ENCODE results near the gene RETN. TPM values are rescaled to one million over a fixed set of nuclear protein-coding genes. Genes with fewer than 3 reads are reported as not detected.

RETN gene, protein sequence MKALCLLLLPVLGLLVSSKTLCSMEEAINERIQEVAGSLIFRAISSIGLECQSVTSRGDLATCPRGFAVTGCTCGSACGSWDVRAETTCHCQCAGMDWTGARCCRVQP
- not detected for total RNA-seq

DNA sequence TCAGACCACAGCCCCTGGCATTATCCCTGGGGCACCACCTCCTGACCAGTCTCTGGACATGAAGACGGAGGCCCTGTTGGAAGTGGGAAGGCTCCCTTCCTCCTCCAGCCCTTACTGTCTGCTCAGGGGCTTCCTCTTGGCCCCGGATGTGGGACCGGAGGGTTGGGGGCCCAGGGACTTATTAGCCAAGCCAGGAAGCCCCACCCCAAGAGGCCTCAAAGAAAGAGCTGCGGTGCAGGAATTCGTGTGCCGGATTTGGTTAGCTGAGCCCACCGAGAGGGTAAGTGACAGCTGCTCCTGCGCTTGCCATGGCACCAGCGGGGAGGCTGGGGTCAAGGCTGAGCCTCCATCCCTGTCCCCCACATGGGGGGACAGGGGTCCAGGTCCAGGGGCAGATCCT, at the start of gene RETN:
Gene RETN, plus strand, starts transcription at position 208 of the 400 bp plus-strand sequence. CDS start 278 bp downstream, outside the sequence.
- CTCF ChIA-PET = interaction anchor here (1.9 to 2.8 kb wide), 3 partner anchors 12 to 131 kb away, joined by 5 to 23 read pairs (median 11); partner anchors contain the start of gene TRAPPC5
- ATAC-seq (no peak), DNase-seq (no peak)
- Mint-ChIP-seq H3K4me3 (no peak within 1 kb of the TSS), H3K36me3 (no peaks in the 10 kb centered on the region), H3K9me3 (ENCODE audit: low read depth) (no peaks in the 10 kb centered on the region), H3K27me3 (peaks cover 23% of the 10 kb centered on the region), H3K4me1 (peaks cover 13% of the 10 kb centered on the region), H3K27ac (no peak within 1 kb of the TSS)

DNA sequence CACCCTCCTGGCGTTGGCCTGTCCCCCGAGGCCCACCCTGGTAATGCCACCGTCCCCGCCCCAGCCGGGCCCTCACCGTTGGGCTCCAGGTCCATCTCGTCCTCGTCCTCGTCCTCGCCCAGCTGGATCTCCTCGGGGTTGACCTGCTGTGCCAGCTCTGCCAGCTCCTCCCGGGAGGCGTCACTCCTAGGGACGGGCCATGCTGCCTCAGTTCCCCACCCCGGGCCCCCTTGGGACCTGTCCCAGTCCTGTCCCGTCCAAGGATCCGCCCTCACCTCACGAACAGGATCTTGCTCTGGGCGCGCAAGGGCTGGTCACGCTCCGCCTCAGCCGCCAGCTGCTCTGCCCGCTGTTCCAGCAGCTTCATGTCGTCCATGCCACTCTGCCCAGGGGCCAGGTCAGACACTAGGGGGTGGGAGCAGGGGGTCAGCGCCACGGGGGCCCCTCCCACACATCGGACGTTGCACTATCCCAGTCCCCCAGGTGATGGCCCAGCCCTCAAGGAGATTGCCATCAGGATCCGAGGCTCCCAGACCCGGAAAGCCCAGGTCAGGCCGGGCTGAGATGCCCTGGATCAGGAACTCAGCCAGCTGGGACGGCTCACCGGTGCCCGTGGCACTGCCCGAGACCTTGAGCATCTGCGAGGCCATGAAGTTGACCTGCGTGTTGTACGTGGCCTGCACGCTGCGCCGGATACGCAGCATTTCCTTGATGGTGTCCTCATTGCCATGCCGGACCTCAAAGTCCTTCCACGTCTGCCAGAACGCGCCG, 49.0 kb upstream of the RETN start:
- no peaks in the 10 kb centered on the region for H3K4me1 Mint-ChIP-seq
- no peaks in the 10 kb centered on the region for H3K27me3 Mint-ChIP-seq
- H3K9me3 Mint-ChIP-seq (ENCODE audit: low read depth) = no peaks in the 10 kb centered on the region
- H3K27ac Mint-ChIP-seq = no peak overlapping the region
- DNase-seq (no peak), ATAC-seq (no peak)
- CTCF ChIA-PET = no interaction called here
- H3K4me3 Mint-ChIP-seq = no peak overlapping the region
- peaks cover 6% of the 10 kb centered on the region for H3K36me3 Mint-ChIP-seq

DNA sequence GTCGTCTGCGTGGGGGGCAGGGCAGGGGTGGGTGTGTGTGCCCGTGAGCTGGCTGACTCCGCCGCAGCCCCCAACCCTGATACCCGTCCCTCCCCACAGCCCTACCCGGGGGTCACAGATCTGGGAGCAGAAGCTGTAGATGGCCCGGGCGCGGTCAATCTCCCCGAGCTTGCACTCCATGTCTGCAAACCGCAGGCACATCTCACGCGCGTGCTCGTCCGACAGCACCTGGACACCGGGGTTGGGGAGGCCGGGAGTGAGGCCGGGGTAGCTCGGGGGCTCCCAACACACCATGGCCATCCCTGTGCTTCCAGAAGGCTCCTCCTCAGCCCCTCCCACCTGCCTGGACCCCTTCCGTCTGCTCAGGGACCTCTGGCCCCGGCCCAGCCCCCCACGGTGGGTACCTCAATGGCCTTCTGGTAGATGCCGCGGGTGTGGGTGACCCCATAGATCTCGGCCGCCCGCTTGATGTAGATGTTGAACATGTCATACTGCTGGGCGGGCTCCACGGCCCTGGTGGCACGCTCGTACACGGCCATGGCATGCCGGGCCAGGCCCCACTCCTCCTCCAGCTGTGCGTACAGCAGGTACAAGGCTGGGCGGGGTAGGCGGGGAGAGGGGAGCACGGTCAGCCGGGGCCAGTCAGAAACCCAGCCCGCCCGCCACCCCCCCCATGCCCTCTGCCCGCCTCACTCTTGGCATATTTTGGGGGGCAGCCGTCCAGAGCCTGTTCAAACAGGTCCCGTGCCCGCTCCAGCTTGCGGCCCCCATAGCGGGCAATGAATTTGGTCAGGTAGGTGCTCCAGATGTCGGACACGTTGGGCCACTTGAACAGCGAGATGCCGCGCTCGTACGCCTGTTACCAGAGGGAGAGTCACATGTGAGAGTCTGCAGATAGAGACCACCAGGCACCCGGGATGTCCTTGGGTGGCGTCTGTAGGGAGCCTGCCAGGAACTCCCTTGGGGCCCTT, 48.1 kb upstream of the RETN start:
- Mint-ChIP-seq H3K4me1 (no peaks in the 10 kb centered on the region), H3K27me3 (no peaks in the 10 kb centered on the region), H3K36me3 (peaks cover 6% of the 10 kb centered on the region), H3K9me3 (ENCODE audit: low read depth) (no peaks in the 10 kb centered on the region), H3K4me3 (no peak overlapping the region), H3K27ac (no peak overlapping the region)
- no peak for DNase-seq
- CTCF ChIA-PET = no interaction called here
- ATAC-seq = no peak

DNA sequence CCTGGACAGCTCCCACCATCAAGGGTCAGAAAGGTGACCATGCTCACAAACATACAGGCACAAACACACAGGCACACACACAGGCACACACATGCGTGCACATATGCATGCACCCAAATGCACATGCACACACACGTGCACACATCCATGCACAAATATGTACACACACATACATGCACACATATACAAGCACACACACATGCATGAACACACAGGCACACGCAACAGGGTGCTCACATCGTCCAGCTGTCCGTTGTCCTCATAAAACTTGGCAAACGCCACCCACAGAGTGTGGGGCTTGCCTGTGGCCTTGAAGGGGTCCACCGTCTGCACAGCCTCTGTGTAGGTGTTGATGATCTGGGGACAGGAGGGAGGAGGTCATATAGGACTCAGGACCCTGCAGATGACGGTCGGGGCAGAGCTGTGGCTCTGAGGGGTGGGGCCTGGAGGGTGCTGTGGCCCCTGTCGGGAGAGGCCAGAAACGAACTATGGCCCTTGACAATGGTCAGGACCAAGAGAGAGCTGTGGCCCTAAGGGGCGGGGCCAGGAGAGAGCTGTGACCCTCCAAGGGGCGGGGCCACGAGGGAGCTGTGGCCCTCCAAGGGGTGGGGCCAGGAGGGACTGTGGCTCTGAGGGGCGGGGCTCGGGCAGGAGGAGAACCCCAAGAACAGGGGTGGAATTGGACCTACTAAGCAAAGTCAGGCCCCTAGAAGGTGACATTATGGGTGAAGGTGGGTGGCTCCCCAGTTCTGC, 45.7 kb upstream of the RETN start:
- Mint-ChIP-seq H3K36me3 (peaks cover 10% of the 10 kb centered on the region), H3K9me3 (ENCODE audit: low read depth) (no peaks in the 10 kb centered on the region), H3K27me3 (no peaks in the 10 kb centered on the region), H3K4me1 (peaks cover 5% of the 10 kb centered on the region), H3K27ac (no peak overlapping the region), H3K4me3 (no peak overlapping the region)
- DNase-seq (no peak), ATAC-seq (no peak)
- CTCF ChIA-PET = interaction anchor here (0.8 to 1.5 kb wide), 2 partner anchors 29 to 58 kb away, joined by 3 read pairs; partner anchors contain the start of gene TRAPPC5

DNA sequence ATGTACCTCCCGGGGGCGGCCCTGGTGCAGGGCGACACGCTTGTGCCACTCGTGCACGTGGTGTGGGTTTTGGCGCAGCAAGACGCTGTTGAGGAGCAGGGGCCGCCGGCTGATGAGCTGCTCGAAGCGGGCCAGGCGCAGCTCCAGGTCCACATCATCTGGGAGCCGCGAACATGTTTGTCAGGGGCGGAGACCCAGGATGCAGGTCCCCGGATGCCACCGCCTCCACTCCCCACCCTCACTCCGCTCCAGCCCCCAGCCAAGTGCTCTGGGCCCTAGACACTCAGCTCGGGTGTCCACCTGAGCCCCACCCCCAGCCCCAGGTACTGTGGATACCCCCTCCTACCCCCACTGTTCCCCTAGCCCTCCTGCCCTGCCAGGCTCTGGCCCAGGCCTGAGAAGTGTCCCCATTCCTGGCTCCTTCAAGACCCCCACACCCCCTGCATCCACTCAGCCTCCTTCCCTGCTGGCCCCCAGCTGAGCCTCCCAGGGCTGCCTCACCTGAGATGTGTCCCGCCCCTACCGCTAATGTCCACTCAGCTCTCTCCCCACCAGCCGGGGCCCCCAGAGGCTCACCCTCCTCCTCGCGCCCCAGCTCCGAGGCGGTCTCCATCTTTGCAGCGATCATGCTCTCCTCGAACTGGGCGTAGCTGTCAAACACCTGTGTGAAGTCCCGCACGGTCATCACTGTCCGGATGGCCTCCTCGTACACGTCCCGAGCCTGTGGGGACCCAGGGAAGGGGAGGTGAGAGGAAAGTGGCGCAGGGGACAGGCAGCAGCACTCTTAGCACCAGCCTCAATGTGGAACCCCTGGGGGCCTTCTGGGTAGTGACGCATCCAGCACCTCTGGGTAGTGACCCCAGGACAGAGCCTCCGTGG, 44.9 kb upstream of the RETN start:
- Mint-ChIP-seq H3K4me3 (no peak overlapping the region), H3K36me3 (peaks cover 10% of the 10 kb centered on the region), H3K27me3 (no peaks in the 10 kb centered on the region), H3K9me3 (ENCODE audit: low read depth) (no peaks in the 10 kb centered on the region), H3K27ac (no peak overlapping the region), H3K4me1 (peaks cover 13% of the 10 kb centered on the region)
- CTCF ChIA-PET = interaction anchor here (0.8 to 1.3 kb wide), 2 partner anchors 56 to 57 kb away, joined by 3 read pairs; partner anchors contain the start of gene TRAPPC5
- ATAC-seq = no peak
- no peak for DNase-seq

DNA sequence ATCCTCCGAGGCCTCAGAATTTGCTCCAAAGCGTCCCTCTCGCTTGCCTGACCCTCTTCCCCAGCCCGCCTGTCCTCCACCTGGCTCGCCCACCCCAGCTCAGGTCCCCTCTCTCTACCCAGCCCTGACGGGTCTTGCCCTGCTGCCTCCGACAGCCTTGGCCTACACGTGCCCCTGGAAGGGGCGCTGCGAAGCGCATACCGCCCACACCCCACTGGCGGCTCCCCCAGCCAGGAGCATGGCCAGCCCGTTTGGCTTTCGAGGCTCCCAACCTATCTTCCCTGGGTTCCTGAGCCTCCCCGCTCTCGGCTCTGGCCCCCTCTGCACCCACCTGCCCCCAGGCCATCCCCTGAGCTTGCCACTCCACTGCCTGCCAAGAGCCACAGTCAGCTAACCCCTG, 44.0 kb upstream of the RETN start:
- no peak for ATAC-seq
- Mint-ChIP-seq H3K4me1 (peaks cover 19% of the 10 kb centered on the region), H3K9me3 (ENCODE audit: low read depth) (no peaks in the 10 kb centered on the region), H3K27ac (no peak overlapping the region), H3K36me3 (peaks cover 12% of the 10 kb centered on the region), H3K27me3 (no peaks in the 10 kb centered on the region), H3K4me3 (no peak overlapping the region)
- CTCF ChIA-PET = interaction anchor here (1.3 kb wide), 1 partner anchor 56 kb away, joined by 3 read pairs; no protein-coding TSS in a partner anchor
- DNase-seq = no peak

DNA sequence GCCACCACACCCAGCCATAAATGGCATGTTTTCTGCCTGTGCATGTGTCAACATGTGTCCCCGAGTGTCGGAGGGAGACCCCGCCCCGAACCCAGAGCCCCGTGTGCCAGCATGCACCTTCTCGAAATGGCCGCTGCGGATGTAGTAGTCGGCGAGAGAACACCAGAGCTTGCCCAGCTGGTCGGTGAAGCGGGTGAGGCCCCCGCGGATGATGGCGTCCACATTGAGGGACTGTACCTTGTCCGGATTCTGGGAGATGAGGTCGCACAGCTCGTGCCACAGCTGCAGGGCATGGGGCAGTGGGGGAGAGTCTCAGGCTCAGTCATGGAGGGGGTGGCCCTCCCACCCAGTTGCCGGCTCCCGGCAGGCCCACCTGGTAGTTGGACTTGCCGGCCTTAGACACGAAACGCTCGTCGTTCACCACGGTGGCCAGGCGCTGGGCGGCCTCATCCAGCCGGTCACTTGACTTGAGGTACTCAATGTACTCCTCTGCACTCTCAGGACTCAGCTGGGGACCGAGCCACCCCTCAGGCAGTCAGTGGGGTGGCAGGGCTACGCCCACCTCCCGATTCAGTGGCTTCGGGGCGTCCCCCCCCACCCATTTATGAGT, 43.0 kb upstream of the RETN start:
- H3K36me3 Mint-ChIP-seq = peaks cover 12% of the 10 kb centered on the region
- ATAC-seq (no peak), DNase-seq (no peak)
- no peaks in the 10 kb centered on the region for H3K27me3 Mint-ChIP-seq
- H3K27ac Mint-ChIP-seq = no peak overlapping the region
- CTCF ChIA-PET = interaction anchor here (0.7 kb wide), 1 partner anchor 192 kb away, joined by 3 read pairs; no protein-coding TSS in a partner anchor
- H3K9me3 Mint-ChIP-seq (ENCODE audit: low read depth) = no peaks in the 10 kb centered on the region
- peaks cover 28% of the 10 kb centered on the region for H3K4me1 Mint-ChIP-seq
- H3K4me3 Mint-ChIP-seq = no peak overlapping the region

DNA sequence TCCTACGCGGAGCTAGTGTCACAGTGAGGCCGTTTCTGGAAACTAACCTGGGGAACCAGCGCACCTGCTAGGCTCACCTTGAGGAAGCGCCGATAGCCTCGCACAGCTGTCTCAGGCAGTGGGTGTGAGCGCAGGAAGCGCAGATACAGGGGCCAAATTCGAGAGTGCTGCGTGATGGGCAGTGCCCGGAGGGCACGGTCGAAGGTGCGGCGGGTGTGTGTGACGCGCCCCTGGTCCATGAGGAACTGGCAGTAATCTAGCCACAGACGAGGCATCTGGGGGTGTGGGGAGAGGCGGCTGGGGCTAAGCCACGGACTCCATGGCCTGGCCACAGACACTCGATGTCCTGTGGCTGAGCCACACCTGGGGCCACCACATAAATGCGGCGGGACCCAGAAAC, 41.7 kb upstream of the RETN start:
- Mint-ChIP-seq H3K4me1 (peaks cover 33% of the 10 kb centered on the region), H3K27ac (no peak overlapping the region), H3K36me3 (peaks cover 6% of the 10 kb centered on the region), H3K27me3 (no peaks in the 10 kb centered on the region), H3K9me3 (ENCODE audit: low read depth) (no peaks in the 10 kb centered on the region), H3K4me3 (no peak overlapping the region)
- ATAC-seq = no peak
- no peak for DNase-seq
- CTCF ChIA-PET = interaction anchor here (0.5 to 1.2 kb wide), 2 partner anchors 54 to 150 kb away, joined by 3 to 4 read pairs; partner anchors contain the start of gene TRAPPC5

DNA sequence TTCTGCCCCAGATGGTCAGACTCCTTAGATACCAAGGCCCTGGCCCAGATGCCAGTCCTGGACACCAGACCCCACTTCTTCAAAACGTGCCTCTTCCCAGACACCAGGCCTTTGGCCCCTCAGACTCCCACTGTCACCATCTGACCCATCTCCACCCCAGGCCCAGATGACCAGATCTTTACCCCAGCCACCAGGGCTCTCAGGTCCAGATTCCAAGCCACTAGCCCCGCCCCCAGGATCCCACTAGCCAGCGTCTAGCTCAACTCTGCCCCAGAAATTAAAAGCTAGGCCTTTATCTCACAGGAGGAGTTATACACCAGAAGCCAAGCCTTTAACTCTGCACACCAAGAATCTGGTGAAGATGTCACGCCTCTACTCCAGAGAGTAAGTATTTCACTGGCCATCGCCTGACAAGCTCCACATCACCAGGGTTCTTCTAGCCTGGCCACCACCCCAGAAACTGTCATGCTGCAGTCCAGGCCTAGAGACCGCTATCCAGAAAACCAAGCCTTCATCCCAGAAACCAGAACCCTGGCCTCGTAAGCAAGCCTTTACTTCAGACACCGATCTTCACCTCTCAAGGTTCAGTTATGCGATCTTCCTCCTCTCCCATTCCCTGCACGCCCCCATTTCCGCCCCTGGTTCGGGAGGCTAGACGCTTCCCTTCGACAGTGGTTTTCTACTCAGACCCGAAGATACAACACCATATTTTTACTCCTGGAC, 40.1 kb upstream of the RETN start:
- CTCF ChIA-PET = interaction anchor here (1.3 to 2.9 kb wide), 5 partner anchors 23 to 315 kb away, joined by 6 to 12 read pairs (median 10); partner anchors contain the start of genes ARHGEF18, TIMM44 and TRAPPC5
- DNase-seq (no peak), ATAC-seq (no peak)
- Mint-ChIP-seq H3K27ac (peak overlapping the region; percentile 99), H3K27me3 (no peaks in the 10 kb centered on the region), H3K4me3 (peak overlapping the region; percentile 97), H3K36me3 (peaks cover 6% of the 10 kb centered on the region), H3K4me1 (peaks cover 33% of the 10 kb centered on the region), H3K9me3 (ENCODE audit: low read depth) (no peaks in the 10 kb centered on the region)

DNA sequence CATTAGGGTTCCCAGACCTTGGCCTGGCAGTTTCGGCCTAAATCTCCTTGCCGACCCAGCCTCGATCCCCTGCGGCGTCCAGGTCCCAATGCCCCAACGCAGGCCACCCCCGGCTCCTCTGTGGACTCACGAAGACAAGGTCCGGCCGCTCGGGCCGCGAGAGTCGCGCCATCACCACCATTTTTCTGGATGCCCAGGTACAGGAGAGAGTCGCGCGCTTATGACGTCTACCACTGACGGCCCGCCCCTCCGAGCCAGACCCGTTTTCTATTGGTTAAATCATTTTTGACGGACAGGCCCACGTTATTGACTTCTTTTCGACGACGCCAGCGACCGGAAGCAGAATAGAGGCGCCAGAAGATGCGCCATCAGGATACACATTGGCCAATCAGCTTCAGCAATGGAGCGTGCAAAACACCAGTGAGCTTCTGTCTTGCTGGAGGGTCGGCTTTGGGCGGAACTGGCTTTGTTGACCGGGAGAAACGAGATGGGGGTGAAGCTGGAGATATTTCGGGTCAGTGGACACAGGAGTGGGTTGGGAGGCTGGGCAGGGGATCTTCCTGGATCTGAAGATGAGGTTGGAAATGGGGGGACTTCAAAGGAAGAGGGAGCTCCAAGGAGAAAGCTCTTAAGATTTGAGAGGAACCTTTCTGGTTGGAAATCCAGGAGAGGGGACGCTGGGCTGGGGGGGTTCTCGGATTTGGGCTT, 39.3 kb upstream of the RETN start, which contains the start of the genes PET100 and XAB2:
Gene PET100, plus strand, starts transcription at position 447 of the 708 bp plus-strand sequence. Its CDS starts 41 bp downstream, at position 488.
Gene XAB2, minus strand, starts transcription at position 199 of the 708 bp plus-strand sequence. Its CDS starts 18 bp downstream, at position 181.
- CTCF ChIA-PET = interaction anchor here (0.8 to 2.9 kb wide), 10 partner anchors 9 to 315 kb away, joined by 3 to 12 read pairs (median 6); partner anchors contain the start of genes ARHGEF18, TIMM44 and TRAPPC5
- Mint-ChIP-seq H3K36me3 (peaks cover 6% of the 10 kb centered on the region), H3K27ac (peak within 1 kb of the TSS; percentile 99), H3K9me3 (ENCODE audit: low read depth) (no peaks in the 10 kb centered on the region), H3K27me3 (no peaks in the 10 kb centered on the region), H3K4me3 (peak within 1 kb of the TSS; percentile 97), H3K4me1 (peaks cover 33% of the 10 kb centered on the region)
- ATAC-seq (peak; percentile 99), DNase-seq (peak; percentile 98)

All from activated CD8-positive, alpha-beta memory T cell treated with anti-CD3 and anti-CD28 coated beads, Interleukin-2, amount 10 ng/mL, durations not matched to agents 7 days and 5 days (primary cell).